GM12873 (cell line): ENCODE measurements around the gene LRRFIP1.

Experiments used
- CTCF ChIP-seq: IDR thresholded peaks from 2 replicates; pipeline ENCODE4 v1.5.1; 2012; ENCODE audit warnings: low read depth, mild to moderate bottlenecking, moderate library complexity, low read length, control low read depth; ENCODE audit not compliant: insufficient read depth; ENCODE audit errors: missing control alignments

The LRRFIP1 gene

DNA sequence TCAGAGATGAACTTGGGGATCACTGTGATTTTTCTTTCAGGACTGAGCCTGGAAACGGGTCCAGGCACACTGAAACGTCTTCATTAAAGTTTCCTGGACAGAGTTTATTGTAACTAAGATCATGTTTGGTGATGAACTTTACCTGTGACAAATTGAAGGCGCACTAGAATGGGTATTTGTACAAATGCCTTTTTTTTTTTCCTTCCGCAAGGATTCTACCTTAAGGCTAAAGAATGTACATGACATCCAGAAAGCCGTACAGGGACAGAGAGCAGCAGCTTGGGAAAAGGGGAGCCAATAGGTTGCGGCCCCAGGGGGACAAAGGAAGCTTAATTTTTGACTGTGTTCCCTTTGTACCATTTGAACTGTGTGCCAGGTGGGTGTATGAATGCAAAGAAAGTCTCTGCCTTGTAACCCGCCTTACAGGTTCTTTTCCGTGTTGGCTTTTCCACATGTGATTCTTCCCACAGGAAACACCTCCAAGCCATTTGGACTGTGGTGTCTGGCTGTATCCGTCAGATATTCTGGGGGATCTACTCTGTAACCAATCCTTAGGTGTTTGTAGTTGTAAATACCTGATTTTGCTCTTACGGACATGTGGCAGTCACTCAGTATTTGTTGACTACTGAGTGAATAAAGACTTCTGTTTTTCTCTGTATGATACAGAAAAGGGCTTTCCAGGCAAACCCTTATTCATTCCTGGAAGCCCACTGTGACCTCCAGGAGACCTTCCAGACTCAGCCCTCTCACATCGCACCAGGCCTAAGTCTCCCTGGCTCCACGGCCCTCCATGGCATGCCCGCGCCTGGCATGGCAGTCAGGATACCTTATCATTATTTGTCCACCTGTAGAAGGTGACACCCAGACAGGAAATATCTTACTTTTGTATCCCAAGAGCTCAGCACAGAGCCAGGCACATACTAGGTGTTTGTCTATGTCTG, 1.1 kb downstream of the LRRFIP1 start:
- no peak for TF ChIP-seq CTCF

- TF ChIP-seq CTCF: no peak
These were observed 1.8 kb downstream of the LRRFIP1 start for GRCh38 chr2:237629188-237629534.

DNA sequence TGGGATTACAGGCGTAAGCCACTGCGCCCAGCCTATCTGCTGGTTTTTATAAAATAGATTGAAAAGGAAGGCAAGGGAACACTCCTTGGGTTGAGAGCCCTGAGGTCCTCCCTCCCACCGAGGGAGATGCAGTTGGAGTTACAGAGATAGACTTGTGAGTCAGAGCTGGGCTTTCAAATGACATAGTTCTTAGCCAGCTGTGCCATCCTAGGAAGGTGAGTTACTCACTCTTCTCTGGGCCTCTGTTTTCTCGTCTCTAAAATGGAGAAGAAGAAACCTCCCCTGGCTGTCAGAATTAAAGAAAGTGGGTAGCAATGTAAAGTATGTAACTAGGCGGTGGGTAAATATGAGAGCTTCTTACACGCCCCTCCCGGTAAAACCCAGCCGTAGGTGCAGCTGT, 2.4 kb downstream of the LRRFIP1 start:
- no peak for TF ChIP-seq CTCF

DNA sequence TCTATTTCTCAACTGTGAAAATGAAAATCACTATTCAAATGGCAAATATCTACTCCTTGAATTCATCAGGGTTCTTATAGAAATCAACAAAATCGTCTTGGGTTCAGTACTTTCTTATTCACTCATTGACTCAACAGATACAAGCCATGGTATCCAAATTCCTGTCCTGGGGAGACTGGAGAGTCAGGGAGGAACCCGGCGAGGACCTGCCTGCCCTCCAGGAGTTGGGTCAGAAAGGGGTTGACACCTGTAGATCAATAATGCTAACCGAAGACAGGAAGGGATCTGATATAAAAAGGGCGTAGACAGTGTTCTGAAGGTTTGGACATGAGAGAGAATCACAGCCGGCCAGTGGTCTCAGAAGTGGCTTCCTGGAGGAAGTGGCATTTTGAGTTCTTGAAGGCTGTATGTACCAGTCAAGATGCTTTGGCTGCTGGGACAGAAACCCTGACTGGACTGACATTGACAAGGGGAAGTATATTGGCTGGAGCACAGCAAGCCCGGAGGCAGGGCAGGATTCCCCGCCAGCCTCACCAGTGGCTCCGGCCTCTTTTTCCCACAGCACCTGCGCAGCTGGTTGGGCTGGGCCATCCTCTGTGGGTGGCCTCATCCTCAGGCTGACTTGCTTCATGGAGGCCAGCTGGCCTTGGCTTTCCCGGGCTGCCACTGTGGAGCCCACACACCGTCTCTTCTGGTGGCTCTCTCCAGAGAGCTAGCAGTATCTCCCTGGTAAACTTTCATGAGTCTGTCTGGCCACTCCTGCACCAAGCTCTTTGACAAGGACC, 3.0 kb downstream of the LRRFIP1 start:
- no peak for TF ChIP-seq CTCF

DNA sequence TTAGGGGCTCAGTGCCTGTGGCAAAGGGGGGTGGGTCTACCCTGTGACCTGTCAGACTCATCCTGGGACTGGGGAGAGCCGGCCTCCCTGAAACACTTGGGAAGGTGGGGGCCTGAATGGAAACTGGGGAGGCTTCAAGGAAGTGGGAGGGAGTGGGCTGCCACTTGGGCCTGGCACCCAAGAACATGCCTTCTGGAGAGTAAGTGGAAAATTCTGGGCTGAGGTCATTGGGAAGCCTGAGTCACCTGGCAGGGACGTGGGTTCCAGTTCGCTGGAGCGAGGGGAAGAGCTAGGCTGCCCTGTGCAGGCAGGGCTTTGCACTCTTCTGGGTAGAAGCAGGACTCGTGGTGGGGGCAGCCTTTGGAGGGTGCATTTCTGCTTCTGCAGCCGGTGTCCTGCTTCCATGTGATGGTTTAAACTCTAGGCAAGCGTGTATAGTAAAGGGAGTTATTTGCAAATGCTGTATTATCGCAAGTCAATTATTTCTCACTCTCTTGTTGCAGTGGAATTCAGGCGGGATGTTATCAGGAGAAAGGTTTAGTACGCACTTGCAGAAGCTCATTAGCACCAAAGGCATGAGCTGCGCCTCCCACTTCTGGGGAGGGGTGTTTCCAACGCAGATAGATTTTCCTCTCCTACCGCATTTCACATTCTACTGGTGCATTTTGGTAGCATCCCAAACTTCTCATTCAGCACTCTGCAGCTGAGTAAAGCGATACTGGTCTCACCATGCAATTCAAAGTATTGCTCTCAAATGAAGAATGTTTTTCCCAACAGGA, 3.8 kb downstream of the LRRFIP1 start:
- TF ChIP-seq CTCF: no peak

- no peak for TF ChIP-seq CTCF
These were observed 4.6 kb downstream of the LRRFIP1 start for GRCh38 chr2:237631801-237632585.
